GM19043 (cell line): ENCODE results near the gene PAX7.

Source experiments
- ATAC-seq: cut with Tn5 transposase; IDR thresholded peaks from one replicate; pipeline ENCODE4 v1.9.1; 2021; ENCODE audit warnings: low read depth; ENCODE audit not compliant: unreplicated experiment

The PAX7 gene

GRCh38 chr1:18640228-18641004 lies 9.8 kb downstream of the PAX7 start:
- no peak for ATAC-seq

GRCh38 chr1:18641005-18641941 lies 10.6 kb downstream of the PAX7 start:
- ATAC-seq = no peak

- no peak for ATAC-seq
Measured at GRCh38 chr1:18642278-18643095, 11.8 kb downstream of the PAX7 start.

- no peak for ATAC-seq
Measured at GRCh38 chr1:18643154-18644012, 12.7 kb downstream of the PAX7 start.

GRCh38 chr1:18644013-18644399 lies 13.4 kb downstream of the PAX7 start:
- no peak for ATAC-seq

GRCh38 chr1:18644446-18644845 lies 13.8 kb downstream of the PAX7 start:
- ATAC-seq = no peak

GRCh38 chr1:18644973-18645746 lies 14.5 kb downstream of the PAX7 start:
- no peak for ATAC-seq

- no peak for ATAC-seq
Measured at GRCh38 chr1:18645747-18646090, 15.1 kb downstream of the PAX7 start.

GRCh38 chr1:18646091-18646785 lies 15.6 kb downstream of the PAX7 start:
- ATAC-seq = no peak

GRCh38 chr1:18646786-18647410 lies 16.3 kb downstream of the PAX7 start:
- no peak for ATAC-seq

GRCh38 chr1:18647681-18648214 lies 17.1 kb downstream of the PAX7 start:
- ATAC-seq = no peak

GRCh38 chr1:18649693-18650370 lies 19.2 kb downstream of the PAX7 start:
- ATAC-seq = no peak

GRCh38 chr1:18651713-18652112 lies 21.1 kb downstream of the PAX7 start:
- ATAC-seq = no peak

GRCh38 chr1:18652791-18653190 lies 22.1 kb downstream of the PAX7 start:
- ATAC-seq = no peak

- no peak for ATAC-seq
Measured at GRCh38 chr1:18653367-18653766, 22.7 kb downstream of the PAX7 start.

GRCh38 chr1:18653916-18654315 lies 23.3 kb downstream of the PAX7 start:
- ATAC-seq = no peak

- no peak for ATAC-seq
Measured at GRCh38 chr1:18654599-18654998, 24.0 kb downstream of the PAX7 start.
